ENCODE data around the gene BICD1. TPM values are rescaled to one million over a fixed set of nuclear protein-coding genes. Genes with fewer than 3 reads are reported as not detected.

BICD1 gene
- total and polyA plus RNA-seq, 2 of the 13 experiments (the other 11 are each of a cell fraction or from before 2014, with no cell fraction given) = 4.5 to 5.2 TPM

DNA sequence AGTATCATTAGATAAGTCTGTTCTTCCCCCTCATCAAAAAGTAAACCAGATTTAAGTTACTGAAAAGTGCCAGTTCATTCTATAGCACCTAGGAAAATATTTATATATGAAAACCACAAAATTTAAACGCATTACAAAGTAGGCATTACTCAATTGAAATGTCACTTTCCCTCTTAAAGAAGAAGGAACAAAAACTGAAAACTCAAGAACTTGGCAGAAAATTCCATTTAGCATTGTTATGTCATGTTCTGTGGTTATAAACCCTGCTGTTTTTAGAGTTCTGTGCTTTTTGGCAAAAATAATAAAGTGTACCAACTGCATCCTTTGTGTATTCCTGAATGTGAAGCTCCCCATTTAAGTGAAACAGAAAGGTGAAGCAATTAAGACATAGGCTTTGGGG is 296.3 kb downstream of the BICD1 start:
- ChIA-PET CTCF (ENCODE audit: low intra/inter-chr PET ratio, low total read pairs) (no interaction called here), POLR2A (no interaction called here)
- WGBS (ENCODE audit: low lambda C conversion rate) = 50% methylated on average over 1 of the region's 1 CpG
- intact Hi-C loops (cut with micrococcal nuclease; ENCODE audit: unreplicated experiment) (loop anchor here (5.0 kb wide), 1 partner anchor 34 kb away; no protein-coding TSS in a partner anchor), in situ Hi-C loops (cut with HindIII; ENCODE audit: extremely low pct_ligation_motif_present, low pct_unique_long_range_greater_than_20kb) (no loop called here)
- no peak overlapping the region for H3K4me2 ChIP-seq (ENCODE audit: low read depth, low read length)
- peaks cover 0 to 8% of the 10 kb centered on the region in 2 experiments; a peak in 1 of 5 replicates for H3K27me3 ChIP-seq (ENCODE audit: control insufficient read depth in 1 of 2, insufficient read depth in 2 of 2, low read length in 2 of 2)
- H3K9me3 ChIP-seq (ENCODE audit: low read length) = no peaks in the 10 kb centered on the region
- H3K36me3 ChIP-seq (replicated peaks in 1 of 2; ENCODE audit: control insufficient read depth in 1 of 2, insufficient read depth in 2 of 2, low read length in 2 of 2) = no peaks in the 10 kb centered on the region
- H3K9ac ChIP-seq (ENCODE audit: insufficient read depth, low read depth, low read length) = no peak overlapping the region
- H3K4me1 ChIP-seq (ENCODE audit: insufficient read depth, low read length) = peaks cover 23% of the 10 kb centered on the region
- H3K27ac ChIP-seq (ENCODE audit: extremely low read length, insufficient read depth, low read length) = no peak overlapping the region
- H3K4me3 ChIP-seq (replicated peaks in 1 of 3; ENCODE audit: insufficient read depth in 1 of 3, low read depth in 2 of 3, low read length in 3 of 3) = no peak overlapping the region
- no TSS peak for BruUV-seq (replicated peaks)
- no peak for FAIRE-seq
- H2AFZ ChIP-seq (ENCODE audit: low read length) = no peak overlapping the region
- no peaks in the 10 kb centered on the region for H3K79me2 ChIP-seq (ENCODE audit: insufficient read depth, low read length)
- TF ChIP-seq EED (CRISPR knock-in tag; IDR thresholded peaks at IDR 0.05) (no peak), TAF15 (IDR thresholded peaks at IDR 0.05; ENCODE audit: low read depth, low read length, poor library complexity, severe bottlenecking) (no peak), MLLT10 (CRISPR knock-in tag; IDR thresholded peaks at IDR 0.05) (no peak), ATF1 (CRISPR knock-in tag; IDR thresholded peaks at IDR 0.05) (no peak), ESRRA (CRISPR knock-in tag; IDR thresholded peaks at IDR 0.05; ENCODE audit: low read depth) (no peak), GZF1 (CRISPR knock-in tag; IDR thresholded peaks at IDR 0.05) (no peak), ZNF121 (CRISPR knock-in tag; IDR thresholded peaks at IDR 0.05) (no peak), MAFF (IDR thresholded peaks at IDR 0.05; ENCODE audit: low read depth, low read length) (no peak), ZNF451 (CRISPR knock-in tag; IDR thresholded peaks at IDR 0.05) (no peak)
- no peak for ATAC-seq
- no peaks in the 10 kb centered on the region for H4K20me1 ChIP-seq (ENCODE audit: insufficient read depth, low read length)
- no peak for DNase-seq (ENCODE audit: low spot score)

DNA sequence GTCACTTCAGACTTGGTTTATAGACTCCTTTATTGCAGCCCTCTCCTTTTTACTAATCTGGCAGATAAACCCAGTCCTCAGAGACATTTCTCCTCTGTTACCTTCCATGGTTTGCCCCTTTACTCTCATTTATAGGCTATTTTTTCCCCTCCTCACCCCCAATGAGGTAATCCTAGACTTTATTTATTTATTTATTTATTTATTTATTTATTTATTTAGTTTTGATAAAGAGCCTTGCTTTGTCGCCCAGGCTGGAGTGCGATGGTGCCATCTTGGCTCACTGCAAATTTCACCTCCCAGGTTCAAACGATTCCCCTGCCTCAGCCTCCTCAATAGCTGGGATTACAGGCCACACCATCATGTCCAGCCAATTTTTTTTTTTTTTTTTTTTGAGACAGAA is 301.1 kb downstream of the BICD1 start:
- Histone ChIP-seq H4K20me1 (ENCODE audit: insufficient read depth, low read length) (no peaks in the 10 kb centered on the region), H3K4me3 (replicated peaks in 1 of 3; ENCODE audit: insufficient read depth in 1 of 3, low read depth in 2 of 3, low read length in 3 of 3) (no peak overlapping the region), H3K27ac (ENCODE audit: extremely low read length, insufficient read depth, low read length) (no peak overlapping the region), H2AFZ (ENCODE audit: low read length) (no peak overlapping the region), H3K79me2 (ENCODE audit: insufficient read depth, low read length) (no peaks in the 10 kb centered on the region), H3K4me2 (ENCODE audit: low read depth, low read length) (no peak overlapping the region), H3K4me1 (ENCODE audit: insufficient read depth, low read length) (no peaks in the 10 kb centered on the region), H3K9ac (ENCODE audit: insufficient read depth, low read depth, low read length) (no peak overlapping the region), H3K9me3 (ENCODE audit: low read length) (no peaks in the 10 kb centered on the region), H3K27me3 (ENCODE audit: control insufficient read depth in 1 of 2, insufficient read depth in 2 of 2, low read length in 2 of 2) (no peaks in the 10 kb centered on the region), H3K36me3 (replicated peaks in 1 of 2; ENCODE audit: control insufficient read depth in 1 of 2, insufficient read depth in 2 of 2, low read length in 2 of 2) (no peaks in the 10 kb centered on the region)
- 95% methylated on average over 3 of the region's 3 CpGs for WGBS (ENCODE audit: low lambda C conversion rate)
- no TSS peak for BruUV-seq (replicated peaks)
- intact Hi-C loops (cut with micrococcal nuclease; ENCODE audit: unreplicated experiment) = no loop called here
- in situ Hi-C loops (cut with HindIII; ENCODE audit: extremely low pct_ligation_motif_present, low pct_unique_long_range_greater_than_20kb) = no loop called here
- ATAC-seq (no peak), FAIRE-seq (no peak), DNase-seq (ENCODE audit: low spot score) (no peak)
- ChIA-PET CTCF (ENCODE audit: low intra/inter-chr PET ratio, low total read pairs) (no interaction called here), POLR2A (no interaction called here)
- TF ChIP-seq KDM6A (CRISPR knock-in tag; IDR thresholded peaks at IDR 0.05; ENCODE audit: low read depth) (no peak), TFDP1 (CRISPR knock-in tag; IDR thresholded peaks at IDR 0.05; ENCODE audit: borderline replicate concordance) (no peak)
- TF ChIP-seq, protein P1, sequence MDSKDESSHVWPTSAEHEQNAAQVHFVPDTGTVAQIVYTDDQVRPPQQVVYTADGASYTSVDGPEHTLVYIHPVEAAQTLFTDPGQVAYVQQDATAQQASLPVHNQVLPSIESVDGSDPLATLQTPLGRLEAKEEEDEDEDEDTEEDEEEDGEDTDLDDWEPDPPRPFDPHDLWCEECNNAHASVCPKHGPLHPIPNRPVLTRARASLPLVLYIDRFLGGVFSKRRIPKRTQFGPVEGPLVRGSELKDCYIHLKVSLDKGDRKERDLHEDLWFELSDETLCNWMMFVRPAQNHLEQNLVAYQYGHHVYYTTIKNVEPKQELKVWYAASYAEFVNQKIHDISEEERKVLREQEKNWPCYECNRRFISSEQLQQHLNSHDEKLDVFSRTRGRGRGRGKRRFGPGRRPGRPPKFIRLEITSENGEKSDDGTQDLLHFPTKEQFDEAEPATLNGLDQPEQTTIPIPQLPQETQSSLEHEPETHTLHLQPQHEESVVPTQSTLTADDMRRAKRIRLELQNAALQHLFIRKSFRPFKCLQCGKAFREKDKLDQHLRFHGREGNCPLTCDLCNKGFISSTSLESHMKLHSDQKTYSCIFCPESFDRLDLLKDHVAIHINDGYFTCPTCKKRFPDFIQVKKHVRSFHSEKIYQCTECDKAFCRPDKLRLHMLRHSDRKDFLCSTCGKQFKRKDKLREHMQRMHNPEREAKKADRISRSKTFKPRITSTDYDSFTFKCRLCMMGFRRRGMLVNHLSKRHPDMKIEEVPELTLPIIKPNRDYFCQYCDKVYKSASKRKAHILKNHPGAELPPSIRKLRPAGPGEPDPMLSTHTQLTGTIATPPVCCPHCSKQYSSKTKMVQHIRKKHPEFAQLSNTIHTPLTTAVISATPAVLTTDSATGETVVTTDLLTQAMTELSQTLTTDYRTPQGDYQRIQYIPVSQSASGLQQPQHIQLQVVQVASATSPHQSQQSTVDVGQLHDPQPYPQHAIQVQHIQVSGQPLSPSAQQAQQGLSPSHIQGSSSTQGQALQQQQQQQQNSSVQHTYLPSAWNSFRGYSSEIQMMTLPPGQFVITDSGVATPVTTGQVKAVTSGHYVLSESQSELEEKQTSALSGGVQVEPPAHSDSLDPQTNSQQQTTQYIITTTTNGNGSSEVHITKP (CRISPR knock-in tag; IDR thresholded peaks at IDR 0.05; ENCODE audit: low read depth) = no peak

All from HepG2 (cell line).